HG03097 (cell line): ENCODE results near the gene ATXN7L2.

Source experiments
- ATAC-seq: cut with Tn5 transposase; IDR thresholded peaks from one replicate; pipeline ENCODE4 v1.9.1; 2021; ENCODE audit not compliant: unreplicated experiment, low FRiP score

The ATXN7L2 gene

GRCh38 chr1:109495738-109496137 is 12.0 kb downstream of the ATXN7L2 start:
- no peak for ATAC-seq

DNA sequence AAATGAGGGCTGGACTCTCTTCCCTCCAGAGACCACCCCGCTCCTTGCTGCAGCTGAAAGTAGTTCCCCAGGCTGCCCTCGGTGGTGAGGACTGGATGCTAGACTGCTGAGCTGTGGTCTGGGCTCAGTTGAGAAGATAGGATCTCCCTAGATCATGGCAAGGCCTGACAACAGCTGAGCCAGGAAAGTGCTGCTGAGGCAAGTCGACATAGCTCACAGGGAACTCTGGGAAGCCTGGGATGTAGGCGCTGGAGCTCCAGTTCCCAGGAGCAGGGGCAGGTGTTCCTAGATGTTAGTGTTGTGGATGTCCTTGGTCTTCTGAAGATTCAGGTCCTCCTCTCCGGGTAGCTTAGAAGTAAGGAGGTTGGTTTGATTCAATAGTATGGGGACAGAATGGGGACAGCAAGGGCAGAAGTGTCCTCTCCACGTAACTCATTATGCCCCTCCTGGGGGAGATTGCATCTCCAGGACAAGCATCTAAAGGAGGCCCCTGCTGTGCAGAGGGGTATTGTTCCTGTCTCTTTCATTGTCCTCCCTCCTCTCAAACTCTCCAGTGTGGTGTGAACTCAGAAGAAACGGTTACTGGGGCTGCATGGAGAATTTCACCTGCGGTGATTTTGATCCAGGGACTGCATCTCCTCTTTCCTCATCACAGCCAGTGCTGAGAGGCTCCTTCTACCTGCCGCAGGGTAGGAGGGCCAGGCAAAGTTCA is 13.9 kb downstream of the ATXN7L2 start:
- no peak for ATAC-seq

DNA sequence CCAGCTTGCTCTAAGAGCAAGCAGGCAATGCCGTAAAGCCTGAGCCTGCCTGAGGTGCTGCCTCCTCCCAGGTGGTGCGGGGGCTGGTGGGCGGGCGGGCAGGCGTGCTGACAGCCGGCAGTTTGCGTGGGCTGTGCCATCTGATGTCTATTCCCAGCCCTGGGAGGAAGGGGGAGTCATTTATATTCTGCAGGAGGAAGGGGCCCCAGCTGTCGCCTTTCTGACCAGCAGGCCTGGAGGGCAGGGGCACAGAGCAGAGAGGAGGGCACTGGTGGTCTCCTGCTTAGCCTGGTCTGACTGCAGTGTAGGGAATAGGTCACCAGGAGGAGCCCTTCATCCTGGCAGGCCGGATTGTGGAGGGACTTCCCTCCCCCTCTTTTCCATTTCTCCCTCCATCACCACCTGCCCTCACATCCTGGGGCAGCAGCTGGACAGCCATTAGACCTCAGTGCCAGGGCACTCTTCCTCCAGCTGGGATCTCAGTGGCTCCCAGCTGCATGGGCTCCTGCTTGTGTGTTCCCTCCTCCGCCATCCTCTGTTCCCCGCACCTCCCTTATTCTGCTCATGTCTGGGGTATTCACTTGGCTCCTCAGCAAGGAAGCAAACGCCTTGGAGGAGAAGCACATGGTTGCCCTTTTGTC is 14.6 kb downstream of the ATXN7L2 start:
- no peak for ATAC-seq

DNA sequence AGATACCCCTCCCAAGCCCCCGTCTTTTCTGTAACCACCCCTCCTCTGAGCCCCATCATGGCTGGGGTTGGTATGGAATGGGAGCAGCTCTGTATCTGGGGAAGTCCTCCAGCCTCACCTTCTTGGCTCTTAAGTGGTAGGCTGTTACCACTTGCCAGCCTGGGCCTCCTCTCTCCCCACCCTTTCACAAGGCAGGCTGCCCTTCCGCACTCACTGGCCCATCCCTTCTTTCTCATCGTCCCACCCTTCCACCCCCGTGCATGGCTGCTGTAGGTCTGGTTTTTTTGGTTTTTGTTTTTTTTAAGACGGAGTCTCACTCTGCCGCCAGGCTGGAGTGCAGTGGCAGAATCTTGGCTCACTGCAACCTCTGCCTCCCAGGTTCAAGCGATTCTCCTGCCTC is 15.4 kb downstream of the ATXN7L2 start:
- ATAC-seq = no peak

- no peak for ATAC-seq
These were observed 16.2 kb downstream of the ATXN7L2 start for GRCh38 chr1:109499661-109500536.

- no peak for ATAC-seq
These were observed 17.3 kb downstream of the ATXN7L2 start for GRCh38 chr1:109500941-109501381.

- ATAC-seq = no peak
These were observed 18.1 kb downstream of the ATXN7L2 start for GRCh38 chr1:109501644-109502363.

GRCh38 chr1:109502364-109502851 is 18.7 kb downstream of the ATXN7L2 start:
- no peak for ATAC-seq

DNA sequence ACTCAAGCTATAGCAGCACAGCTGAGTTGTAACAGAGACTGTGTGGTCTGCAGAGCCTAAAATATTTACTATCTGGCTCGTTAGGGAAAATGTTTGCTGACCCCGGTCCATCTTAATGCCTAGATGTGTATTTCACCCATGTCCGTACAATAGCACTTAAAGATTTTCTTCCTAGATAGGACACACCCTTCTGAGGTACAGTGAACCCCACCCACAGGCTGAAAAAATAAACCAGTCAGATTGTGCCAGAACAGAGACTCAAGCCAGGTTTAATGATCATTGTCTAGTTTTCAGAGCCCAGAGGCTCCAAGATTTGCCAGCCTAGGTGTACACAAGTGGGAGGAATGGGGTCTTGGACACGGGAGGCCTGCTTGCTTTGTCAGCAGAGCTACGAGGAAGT is 20.2 kb downstream of the ATXN7L2 start:
- ATAC-seq = no peak

DNA sequence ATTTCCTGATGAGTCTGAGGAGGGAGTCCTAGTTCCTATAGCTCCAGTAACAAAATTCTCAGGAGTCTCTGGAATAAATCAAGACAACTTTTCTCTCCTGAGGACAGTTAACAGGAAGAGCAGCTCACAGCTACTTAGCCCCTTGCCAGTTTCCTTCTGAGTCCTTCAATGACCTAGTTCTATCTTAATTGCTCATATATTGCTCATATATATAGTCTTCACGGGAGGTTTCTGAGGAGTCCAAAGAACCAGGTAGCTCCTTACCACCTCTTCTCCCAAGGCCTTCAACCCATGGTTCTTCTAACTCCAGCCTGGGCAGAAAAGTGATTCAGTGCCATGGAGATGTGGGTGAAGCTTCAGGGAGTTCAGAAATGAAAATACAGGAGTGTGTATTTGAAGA is 21.3 kb downstream of the ATXN7L2 start:
- no peak for ATAC-seq

DNA sequence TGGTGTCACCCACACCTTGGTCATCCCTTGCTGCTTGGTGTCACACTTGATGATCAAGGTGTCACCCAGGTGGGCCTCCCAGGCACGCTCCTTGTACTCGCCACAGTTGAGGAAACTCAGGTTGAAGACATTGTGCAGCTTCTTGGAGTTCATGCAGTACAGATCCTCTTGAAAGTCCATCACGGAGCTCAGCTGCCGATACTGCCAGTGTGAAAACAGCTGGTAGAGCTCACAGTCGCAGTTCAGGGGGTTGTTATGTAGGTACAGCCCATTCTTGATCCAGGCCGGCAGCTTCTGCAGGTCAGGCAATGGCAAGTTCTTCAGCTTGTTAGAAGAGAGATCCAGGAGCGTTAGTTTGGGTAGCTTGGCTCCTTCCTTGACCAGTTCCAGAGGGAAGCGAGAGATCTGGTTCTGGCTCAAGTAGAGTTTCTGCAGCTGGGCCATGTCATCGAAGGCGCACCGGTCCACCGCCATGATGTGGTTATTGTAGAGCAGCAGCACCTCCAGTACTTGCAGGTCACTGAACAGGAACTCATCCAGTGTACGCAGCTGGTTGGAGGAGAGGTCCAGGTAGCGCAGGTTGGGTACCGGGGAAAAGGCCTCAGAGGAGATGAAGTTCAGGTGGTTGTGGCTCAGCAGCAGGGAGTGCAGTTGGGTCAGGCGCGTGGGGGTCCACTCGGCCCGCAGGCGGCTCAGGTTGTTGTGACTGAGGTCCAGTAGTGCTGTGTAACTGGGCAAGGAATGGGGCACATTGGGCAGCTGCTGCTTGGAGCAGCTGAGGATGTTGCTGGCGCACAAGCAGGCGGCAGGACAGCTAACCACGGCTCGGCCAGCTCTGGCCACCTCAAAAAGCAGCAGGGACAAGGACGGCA is 24.5 kb downstream of the ATXN7L2 start:
- no peak for ATAC-seq

DNA sequence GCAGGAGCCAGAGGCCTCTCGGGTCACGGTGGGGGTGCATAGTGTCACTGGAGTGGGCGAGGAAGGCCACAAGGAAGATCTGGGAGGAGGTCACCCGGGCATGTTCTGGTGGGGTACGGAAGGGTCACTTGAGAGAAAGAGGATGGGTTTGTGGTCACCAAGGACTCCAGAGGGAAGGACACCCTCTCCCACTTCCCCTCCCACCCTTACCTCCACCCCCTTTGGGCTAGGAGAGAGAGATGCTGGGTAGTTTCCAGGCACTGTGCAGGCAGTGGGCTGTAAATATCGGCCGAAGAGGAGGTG is 25.1 kb downstream of the ATXN7L2 start:
- ATAC-seq = no peak

DNA sequence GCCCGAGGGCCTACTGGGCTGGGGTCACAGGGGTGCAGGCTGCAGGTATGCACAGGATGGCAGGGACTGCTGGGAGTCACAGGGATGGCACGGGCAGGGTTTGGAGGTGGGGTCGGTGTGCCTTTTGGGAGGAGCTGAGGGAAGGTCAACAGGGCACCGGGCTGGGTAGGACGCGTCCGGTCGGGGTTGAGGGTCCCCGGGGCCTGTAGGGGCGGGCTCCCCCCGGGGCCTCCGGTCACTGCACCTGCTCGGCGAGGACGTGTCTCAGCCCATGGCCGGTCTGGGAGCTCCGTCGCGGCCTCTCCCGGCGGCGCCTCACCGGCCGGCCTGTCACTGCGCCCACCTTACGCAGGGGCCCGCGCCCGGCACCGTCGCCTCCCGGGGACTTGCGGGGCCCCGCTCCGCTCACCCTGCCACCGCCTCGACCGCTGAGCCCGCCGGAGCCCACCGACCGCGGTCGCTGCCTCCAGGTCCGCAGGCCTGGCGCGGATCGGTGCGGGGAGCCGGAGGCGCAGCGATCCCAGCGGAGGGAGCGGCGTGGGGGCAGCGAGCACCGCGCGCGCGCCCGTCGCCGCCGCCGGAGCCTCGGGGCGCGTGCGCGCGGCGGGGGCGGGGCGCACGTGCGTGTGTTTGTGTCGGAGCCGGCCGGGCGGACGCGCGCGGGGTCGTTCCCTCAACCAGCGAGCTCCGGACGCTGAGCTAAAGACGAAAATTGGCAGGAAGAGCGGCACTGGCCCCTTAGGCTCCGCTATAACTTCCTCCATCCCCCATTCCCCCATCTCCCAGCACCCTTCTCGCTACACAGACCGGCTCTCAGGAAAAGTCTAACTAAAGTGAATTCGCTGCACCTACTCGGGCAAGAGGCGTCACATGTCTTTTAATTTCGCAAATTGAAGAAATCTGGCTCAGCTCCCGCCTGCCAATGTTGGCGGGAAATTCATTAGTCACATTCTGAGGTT is 25.8 kb downstream of the ATXN7L2 start, which contains the start of gene AMIGO1:
Gene AMIGO1, minus strand, starts transcription at position 552 of the 959 bp plus-strand sequence. CDS start 815 bp downstream, outside the sequence.
- no peak for ATAC-seq

DNA sequence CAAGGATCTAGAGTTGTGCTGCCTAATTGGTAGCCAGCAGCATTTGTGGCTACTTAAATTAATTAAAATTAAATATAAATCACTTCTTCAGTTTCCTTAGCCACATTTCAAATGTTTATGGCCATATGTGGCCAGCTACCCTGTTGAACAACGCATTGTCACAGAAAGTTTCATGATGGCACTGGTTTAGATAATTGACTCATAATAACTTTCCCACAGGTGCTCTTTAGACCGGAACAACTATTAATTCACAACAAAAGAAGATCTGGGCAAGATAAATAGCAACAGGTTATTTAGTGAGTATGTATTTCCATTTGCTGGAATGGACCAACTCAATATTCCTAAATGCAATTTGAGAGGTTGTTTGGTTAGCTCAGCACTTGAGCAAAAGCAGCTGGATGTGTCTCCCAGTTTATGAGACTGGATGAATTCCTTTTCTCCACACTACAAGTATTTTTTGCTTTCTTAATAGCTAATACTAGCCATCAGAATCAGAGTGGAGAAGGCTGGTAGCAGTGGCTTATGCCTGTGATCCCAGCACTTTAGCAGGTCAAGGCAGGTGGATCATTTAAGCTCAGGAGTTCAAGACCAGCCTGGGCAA is 29.5 kb downstream of the ATXN7L2 start:
- ATAC-seq = no peak

- ATAC-seq = no peak
These were observed 31.1 kb downstream of the ATXN7L2 start for GRCh38 chr1:109514846-109515245.

GRCh38 chr1:109516872-109517271 is 33.2 kb downstream of the ATXN7L2 start:
- no peak for ATAC-seq

- ATAC-seq = no peak
These were observed 33.6 kb downstream of the ATXN7L2 start for GRCh38 chr1:109517337-109517736.
